Sigmoid colon (tissue), 7 donors: ENCODE results near the gene COQ8A. TPM values are rescaled to one million over a fixed set of nuclear protein-coding genes. Genes with fewer than 3 reads are reported as not detected.

Experiments
- DNase-seq: peaks from one replicate; pipeline ENCODE4 v3.0.0-alpha.2; 2019
- H3K27ac ChIP-seq, 4 donors: fragments of 200-600 bp; sonication (generic); one replicate each; pipeline ENCODE4 v1.5.1; 2016 to 2019; ENCODE audit warnings: mild to moderate bottlenecking in 1 of 4
- H3K27me3 ChIP-seq, 3 donors: fragments of 200-600 bp; sonication (generic); one replicate each; pipeline ENCODE4 v1.5.1; 2019; ENCODE audit warnings: mild to moderate bottlenecking in 1 of 3
- H3K36me3 ChIP-seq, 4 donors: fragments of 200-600 bp; sonication (generic); one replicate each; pipeline ENCODE4 v1.5.1; 2016 to 2019
- H3K4me1 ChIP-seq, 4 donors: fragments of 200-600 bp; sonication (generic); one replicate each; pipeline ENCODE4 v1.5.1; 2017 to 2019
- H3K4me3 ChIP-seq, 4 donors: fragments of 200-600 bp; sonication (generic); one replicate each; pipeline ENCODE4 v1.5.1; 2017 to 2019; ENCODE audit warnings: mild to moderate bottlenecking in 2 of 4, moderate library complexity in 1 of 4
- H3K9me3 ChIP-seq, 4 donors: fragments of 200-600 bp in 3 of 4; sonication (generic) in 3 of 4; one replicate each; pipeline versions ENCODE4 v1.5.1 to v1.6.1; 2013 to 2019
- EP300 ChIP-seq, 4 donors: sonication (generic); formaldehyde crosslinking; IDR thresholded peaks; one replicate each; pipeline ENCODE4 v1.6.1; 2017; ENCODE audit warnings: antibody characterized with exemption in 4 of 4
- POLR2A ChIP-seq, 2 donors: fragments of 450-650 bp; IDR thresholded peaks; one replicate each; pipeline ENCODE4 v1.6.1; 2016; ENCODE audit warnings: antibody characterized with exemption in 2 of 2, mild to moderate bottlenecking in 2 of 2, moderate library complexity in 2 of 2
- POLR2AphosphoS5 ChIP-seq, 4 donors: sonication (generic); formaldehyde crosslinking; IDR thresholded peaks; one replicate each; pipeline ENCODE4 v1.6.1; 2017; ENCODE audit warnings: antibody characterized with exemption in 4 of 4
- WGBS, 2 donors: extraction: QIAGEN DNeasy Blood & Tissue Kit; methylation state at CpG; one replicate each; pipeline ENCODE4 v1.1.7; 2013; 5-methylcytosine and 5-hydroxymethylcytosine counted together
- intact Hi-C: fragments of 100-400 bp; cut with DNase I; formaldehyde crosslinking; loops from one replicate; pipeline ENCODE4 v1.15.1; 2023
- polyA plus RNA-seq, 3 donors: library from polyadenylated mRNA; stranded (reverse); fragments of 200-250 nt; gene quantifications; one replicate each; pipeline ENCODE4 v1.2.3, GENCODE V29; 2013
- small RNA-seq, 3 donors: library from RNA; depleted of rRNA; stranded (forward); fragments of <200 nt; gene quantifications; one replicate each; pipeline ENCODE3, GENCODE V24; 2016
- total RNA-seq, 4 donors: library from RNA; depleted of rRNA; stranded (reverse); fragments of >200 nt; gene quantifications; one replicate each; pipeline ENCODE4 v1.1.0, GENCODE V29; 2016
- TF ChIP-seq, protein P1 (sequence below), 4 experiments: fragments of 450-650 bp in 3 of 4; fragments of 200-600 bp in 1 of 4; IDR thresholded peaks; one replicate each; pipeline ENCODE4 v1.5.1; 2016 to 2019; ENCODE audit warnings: antibody characterized with exemption in 4 of 4, mild to moderate bottlenecking in 3 of 4, moderate library complexity in 2 of 4
- donor health status: healthy with polysubstance abuse.
- donor health status: Bipolar disorder and iron deficiency.
- donor health status: healthy.

Gene COQ8A
- total and polyA plus RNA-seq, 7 donors = 20.3 to 129 (median 60.2) TPM

GRCh38 chr1:227037121-227037520, 97.0 kb downstream of the COQ8A start:
- Histone ChIP-seq H3K36me3 (peaks cover 0 to 49% (median 10%) of the 10 kb centered on the region in 4 donors), H3K27me3 (no peaks in the 10 kb centered on the region), H3K27ac (no peak overlapping the region), H3K4me1 (no peaks in the 10 kb centered on the region), H3K4me3 (no peak overlapping the region), H3K9me3 (no peaks in the 10 kb centered on the region)
- intact Hi-C loops = no loop called here
- WGBS, 2 donors = 43 to 72% methylated on average over 1 of the region's 1 CpG
- TF ChIP-seq, protein P1, sequence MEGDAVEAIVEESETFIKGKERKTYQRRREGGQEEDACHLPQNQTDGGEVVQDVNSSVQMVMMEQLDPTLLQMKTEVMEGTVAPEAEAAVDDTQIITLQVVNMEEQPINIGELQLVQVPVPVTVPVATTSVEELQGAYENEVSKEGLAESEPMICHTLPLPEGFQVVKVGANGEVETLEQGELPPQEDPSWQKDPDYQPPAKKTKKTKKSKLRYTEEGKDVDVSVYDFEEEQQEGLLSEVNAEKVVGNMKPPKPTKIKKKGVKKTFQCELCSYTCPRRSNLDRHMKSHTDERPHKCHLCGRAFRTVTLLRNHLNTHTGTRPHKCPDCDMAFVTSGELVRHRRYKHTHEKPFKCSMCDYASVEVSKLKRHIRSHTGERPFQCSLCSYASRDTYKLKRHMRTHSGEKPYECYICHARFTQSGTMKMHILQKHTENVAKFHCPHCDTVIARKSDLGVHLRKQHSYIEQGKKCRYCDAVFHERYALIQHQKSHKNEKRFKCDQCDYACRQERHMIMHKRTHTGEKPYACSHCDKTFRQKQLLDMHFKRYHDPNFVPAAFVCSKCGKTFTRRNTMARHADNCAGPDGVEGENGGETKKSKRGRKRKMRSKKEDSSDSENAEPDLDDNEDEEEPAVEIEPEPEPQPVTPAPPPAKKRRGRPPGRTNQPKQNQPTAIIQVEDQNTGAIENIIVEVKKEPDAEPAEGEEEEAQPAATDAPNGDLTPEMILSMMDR (IDR thresholded peaks at IDR 0.05) = no peak
- TF ChIP-seq EP300 (IDR thresholded peaks at IDR 0.05) (no peak), POLR2A (IDR thresholded peaks at IDR 0.05) (no peak), POLR2AphosphoS5 (IDR thresholded peaks at IDR 0.05) (no peak)
- DNase-seq = no peak

Small RNA genes lying within 50 kb of the gene (small RNA-seq; reads per million reads assigned to genes)
- 0 reads per million in 3 donors for gene AL353689.1

Other genes with a start within 250 kb of the COQ8A start
- gene ITPKB, start 201.0 kb upstream of the COQ8A start, total RNA-seq = 10 to 100 TPM; 52.4 to 80.9 (median 61.7) TPM
- 10 to 100 TPM in 1 of 3 donors, 1 to 10 TPM in 2; 1.4 to 20.4 (median 4.2) TPM for gene ITPKB, start 201.0 kb upstream of the COQ8A start, polyA plus RNA-seq
- gene PSEN2, start 69.7 kb upstream of the COQ8A start, total RNA-seq = 10 to 100 TPM; 23.2 to 56.8 (median 32.8) TPM
- gene PSEN2, start 69.7 kb upstream of the COQ8A start, polyA plus RNA-seq = 10 to 100 TPM in 2 of 3 donors, 1 to 10 TPM in 1; 4.4 to 16.9 (median 10.8) TPM